ENCODE data around the gene HSD17B2.

DNA sequence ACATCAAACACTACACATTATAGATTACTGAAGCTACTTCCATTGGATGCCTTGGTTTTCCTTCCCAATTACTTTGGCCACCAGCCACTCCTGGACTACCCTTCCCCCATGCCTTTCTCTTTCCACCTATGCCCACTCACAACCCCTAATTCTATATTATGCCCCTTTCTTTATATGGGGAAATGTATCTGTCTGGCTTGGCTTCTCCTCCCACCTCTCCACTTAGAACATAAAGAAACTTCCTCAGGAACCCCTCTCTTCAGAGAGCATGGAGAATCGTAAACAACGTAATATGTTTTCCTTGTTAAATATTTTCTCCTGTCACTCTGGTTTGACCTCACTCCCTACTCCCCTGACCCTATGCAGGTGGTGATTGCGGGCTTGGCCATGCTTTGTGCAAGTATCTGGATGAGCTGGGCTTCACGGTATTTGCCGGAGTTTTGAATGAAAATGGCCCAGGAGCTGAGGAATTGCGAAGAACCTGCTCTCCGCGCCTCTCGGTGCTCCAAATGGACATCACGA is 32.8 kb downstream of the HSD17B2 start:
- TF ChIP-seq, protein P1, sequence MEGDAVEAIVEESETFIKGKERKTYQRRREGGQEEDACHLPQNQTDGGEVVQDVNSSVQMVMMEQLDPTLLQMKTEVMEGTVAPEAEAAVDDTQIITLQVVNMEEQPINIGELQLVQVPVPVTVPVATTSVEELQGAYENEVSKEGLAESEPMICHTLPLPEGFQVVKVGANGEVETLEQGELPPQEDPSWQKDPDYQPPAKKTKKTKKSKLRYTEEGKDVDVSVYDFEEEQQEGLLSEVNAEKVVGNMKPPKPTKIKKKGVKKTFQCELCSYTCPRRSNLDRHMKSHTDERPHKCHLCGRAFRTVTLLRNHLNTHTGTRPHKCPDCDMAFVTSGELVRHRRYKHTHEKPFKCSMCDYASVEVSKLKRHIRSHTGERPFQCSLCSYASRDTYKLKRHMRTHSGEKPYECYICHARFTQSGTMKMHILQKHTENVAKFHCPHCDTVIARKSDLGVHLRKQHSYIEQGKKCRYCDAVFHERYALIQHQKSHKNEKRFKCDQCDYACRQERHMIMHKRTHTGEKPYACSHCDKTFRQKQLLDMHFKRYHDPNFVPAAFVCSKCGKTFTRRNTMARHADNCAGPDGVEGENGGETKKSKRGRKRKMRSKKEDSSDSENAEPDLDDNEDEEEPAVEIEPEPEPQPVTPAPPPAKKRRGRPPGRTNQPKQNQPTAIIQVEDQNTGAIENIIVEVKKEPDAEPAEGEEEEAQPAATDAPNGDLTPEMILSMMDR (IDR thresholded peaks at IDR 0.05) = no peak
- TF ChIP-seq, protein P2, sequence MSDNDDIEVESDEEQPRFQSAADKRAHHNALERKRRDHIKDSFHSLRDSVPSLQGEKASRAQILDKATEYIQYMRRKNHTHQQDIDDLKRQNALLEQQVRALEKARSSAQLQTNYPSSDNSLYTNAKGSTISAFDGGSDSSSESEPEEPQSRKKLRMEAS (CRISPR knock-in tag; IDR thresholded peaks at IDR 0.05) = no peak
- TF ChIP-seq CDX4 (CRISPR knock-in tag; IDR thresholded peaks at IDR 0.05; ENCODE audit: borderline replicate concordance) = no peak
- TF ChIP-seq, protein P3, sequence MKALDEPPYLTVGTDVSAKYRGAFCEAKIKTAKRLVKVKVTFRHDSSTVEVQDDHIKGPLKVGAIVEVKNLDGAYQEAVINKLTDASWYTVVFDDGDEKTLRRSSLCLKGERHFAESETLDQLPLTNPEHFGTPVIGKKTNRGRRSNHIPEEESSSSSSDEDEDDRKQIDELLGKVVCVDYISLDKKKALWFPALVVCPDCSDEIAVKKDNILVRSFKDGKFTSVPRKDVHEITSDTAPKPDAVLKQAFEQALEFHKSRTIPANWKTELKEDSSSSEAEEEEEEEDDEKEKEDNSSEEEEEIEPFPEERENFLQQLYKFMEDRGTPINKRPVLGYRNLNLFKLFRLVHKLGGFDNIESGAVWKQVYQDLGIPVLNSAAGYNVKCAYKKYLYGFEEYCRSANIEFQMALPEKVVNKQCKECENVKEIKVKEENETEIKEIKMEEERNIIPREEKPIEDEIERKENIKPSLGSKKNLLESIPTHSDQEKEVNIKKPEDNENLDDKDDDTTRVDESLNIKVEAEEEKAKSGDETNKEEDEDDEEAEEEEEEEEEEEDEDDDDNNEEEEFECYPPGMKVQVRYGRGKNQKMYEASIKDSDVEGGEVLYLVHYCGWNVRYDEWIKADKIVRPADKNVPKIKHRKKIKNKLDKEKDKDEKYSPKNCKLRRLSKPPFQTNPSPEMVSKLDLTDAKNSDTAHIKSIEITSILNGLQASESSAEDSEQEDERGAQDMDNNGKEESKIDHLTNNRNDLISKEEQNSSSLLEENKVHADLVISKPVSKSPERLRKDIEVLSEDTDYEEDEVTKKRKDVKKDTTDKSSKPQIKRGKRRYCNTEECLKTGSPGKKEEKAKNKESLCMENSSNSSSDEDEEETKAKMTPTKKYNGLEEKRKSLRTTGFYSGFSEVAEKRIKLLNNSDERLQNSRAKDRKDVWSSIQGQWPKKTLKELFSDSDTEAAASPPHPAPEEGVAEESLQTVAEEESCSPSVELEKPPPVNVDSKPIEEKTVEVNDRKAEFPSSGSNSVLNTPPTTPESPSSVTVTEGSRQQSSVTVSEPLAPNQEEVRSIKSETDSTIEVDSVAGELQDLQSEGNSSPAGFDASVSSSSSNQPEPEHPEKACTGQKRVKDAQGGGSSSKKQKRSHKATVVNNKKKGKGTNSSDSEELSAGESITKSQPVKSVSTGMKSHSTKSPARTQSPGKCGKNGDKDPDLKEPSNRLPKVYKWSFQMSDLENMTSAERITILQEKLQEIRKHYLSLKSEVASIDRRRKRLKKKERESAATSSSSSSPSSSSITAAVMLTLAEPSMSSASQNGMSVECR (CRISPR knock-in tag; IDR thresholded peaks at IDR 0.05; ENCODE audit: borderline replicate concordance) = no peak
- no peak for TF ChIP-seq GABPB1 (CRISPR knock-in tag; IDR thresholded peaks at IDR 0.05)
- TF ChIP-seq, protein P4, sequence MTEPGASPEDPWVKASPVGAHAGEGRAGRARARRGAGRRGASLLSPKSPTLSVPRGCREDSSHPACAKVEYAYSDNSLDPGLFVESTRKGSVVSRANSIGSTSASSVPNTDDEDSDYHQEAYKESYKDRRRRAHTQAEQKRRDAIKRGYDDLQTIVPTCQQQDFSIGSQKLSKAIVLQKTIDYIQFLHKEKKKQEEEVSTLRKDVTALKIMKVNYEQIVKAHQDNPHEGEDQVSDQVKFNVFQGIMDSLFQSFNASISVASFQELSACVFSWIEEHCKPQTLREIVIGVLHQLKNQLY (CRISPR knock-in tag; IDR thresholded peaks at IDR 0.05) = no peak

Data from WTC11 (cell line).